HG02981 (cell line): ENCODE data around the gene CHTF18.
"Not testable (repeated sequence)": the region's sequence is repeated elsewhere in the genome, so short reads cannot be mapped to it uniquely, and the experiment has no call there.

ENCODE experiments used
- ATAC-seq: cut with Tn5 transposase; IDR thresholded peaks from one replicate; pipeline ENCODE4 v1.9.1; 2021; ENCODE audit warnings: mild to moderate bottlenecking, moderate library complexity; ENCODE audit not compliant: unreplicated experiment

CHTF18 gene

DNA sequence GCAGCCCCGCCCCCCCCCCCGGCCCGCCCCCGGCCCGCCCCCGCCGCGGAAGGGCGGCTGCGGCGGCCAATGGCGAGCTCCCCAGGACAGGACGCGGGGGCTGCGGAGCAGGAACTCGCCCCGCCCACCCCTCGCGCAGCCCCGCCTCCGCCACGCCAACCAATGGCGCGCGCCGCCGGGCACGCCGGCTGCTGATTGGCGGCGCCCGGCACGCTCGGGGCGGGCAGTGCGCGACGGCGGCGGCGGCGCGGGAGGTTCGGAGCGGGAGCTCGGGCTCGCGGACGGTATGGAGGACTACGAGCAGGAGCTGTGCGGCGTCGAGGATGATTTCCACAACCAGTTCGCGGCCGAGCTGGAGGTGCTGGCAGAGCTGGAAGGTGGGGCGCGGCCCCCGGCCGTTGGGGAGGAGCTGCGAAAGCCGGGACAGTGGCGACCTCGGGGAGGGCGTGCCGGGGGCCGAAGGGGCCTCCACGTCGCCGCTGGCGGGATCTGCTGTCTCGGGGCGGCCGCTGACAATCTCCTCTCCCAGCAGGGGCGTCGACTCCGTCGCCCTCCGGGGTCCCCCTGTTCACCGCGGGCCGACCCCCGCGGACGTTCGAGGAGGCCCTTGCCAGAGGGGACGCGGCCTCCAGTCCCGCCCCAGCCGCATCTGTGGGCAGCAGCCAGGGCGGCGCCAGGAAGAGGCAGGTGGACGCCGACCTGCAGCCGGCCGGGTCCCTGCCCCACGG lies at the start of gene CHTF18:
Gene CHTF18 (plus strand): TSS at position 222 of the 728 bp plus-strand sequence. CDS start 65 bp downstream, at position 287.
- peak; percentile 68 for ATAC-seq

DNA sequence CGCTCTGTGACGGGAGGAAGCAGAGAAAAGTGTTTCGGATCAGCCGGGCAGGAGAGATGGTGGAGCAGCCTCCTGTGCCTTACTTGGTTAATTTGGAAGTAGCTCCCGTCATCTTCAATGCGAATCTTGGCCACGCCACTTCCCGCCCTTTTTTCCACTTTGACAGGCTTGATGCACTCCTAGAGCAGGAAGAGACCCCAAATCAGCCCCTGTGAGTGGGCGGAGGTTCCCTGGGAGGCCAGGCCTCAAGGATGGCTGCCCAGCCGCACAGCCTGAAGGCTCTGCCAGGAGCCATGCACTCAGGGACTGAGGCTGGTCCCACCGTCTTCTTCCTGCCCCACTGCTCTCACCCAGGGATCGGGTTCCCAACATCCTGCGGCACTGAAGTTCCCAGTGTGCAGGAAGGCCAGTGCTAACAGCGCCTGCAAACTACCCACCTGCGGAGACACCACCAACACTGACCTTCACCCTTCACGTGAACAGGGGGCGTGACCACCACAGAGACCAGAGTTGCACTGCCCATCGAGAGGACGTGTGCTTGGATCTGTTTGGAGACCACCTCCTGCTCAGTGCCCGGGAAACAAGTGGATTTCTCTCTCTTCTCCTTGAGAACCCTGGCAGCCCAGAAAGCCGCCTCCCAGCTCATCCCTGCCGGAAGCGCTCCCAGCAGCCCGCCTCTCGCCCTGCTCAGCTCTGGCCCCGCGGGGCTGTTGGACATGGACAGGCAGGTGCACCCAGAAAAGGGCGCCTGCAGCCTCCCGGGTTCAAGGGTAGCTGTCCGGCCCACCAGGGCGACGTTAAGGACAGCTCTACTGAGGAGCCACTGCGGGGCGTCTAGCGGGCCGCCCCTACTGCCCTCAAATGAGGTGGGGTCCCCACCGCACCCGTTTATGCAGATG lies 48.6 kb upstream of the CHTF18 start:
- no peak for ATAC-seq

DNA sequence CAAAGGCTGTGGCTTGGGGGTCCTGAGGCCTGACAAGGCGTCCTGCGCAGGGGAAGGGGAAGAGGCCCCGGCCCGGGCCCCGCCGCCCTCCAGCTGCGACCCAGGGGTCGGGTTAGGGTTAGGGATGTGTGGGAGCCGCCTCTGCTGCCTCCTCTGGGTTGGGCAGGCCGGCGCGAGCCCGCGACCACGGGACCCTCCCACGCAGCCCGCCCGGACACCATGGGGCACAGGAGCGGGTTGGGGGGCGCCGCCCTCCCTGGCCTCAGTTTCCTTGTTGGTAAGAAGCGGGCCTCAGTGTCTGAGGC lies 48.0 kb upstream of the CHTF18 start:
- no peak for ATAC-seq

DNA sequence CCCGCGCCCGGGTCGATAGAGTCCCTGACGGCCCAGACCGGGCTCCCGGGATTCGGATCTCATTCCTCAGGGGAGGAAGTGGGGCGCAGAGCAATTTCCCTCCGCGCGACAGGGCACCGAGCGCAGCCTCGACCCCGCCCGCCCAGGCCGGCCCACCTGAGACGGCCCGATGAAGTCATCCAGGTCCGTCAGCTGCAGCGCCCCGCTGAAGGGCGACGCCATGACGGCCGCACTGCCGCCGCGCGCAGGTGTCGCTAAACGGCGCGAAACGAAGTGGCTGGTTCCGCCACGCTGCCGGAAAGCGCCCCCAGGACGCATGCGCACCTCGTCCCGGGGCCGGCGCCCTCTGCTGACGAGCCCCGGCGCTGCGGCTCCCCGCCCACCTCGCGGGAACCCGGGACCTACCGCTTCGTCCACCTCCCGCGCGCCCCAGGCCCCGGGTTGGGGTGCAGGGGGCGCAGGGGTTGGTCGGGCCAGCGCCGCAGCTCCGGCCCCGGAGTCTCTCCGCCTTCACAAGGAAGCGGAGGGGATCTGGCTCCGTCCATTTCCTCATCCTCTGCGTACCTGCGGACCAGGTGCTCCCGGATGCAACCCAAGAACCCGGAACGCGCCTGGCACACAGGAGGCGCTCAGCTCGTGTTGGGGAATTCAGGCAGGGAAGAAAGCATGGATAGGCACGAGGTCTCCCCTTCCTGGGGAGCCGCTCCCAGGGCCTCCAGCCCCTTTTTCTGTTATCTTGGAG lies 47.5 kb upstream of the CHTF18 start, which contains the start of gene CIAO3:
Gene CIAO3 (minus strand): TSS at position 234 of the 742 bp plus-strand sequence. CDS start 12 bp downstream, at position 222.
- peak; percentile 79 for ATAC-seq

DNA sequence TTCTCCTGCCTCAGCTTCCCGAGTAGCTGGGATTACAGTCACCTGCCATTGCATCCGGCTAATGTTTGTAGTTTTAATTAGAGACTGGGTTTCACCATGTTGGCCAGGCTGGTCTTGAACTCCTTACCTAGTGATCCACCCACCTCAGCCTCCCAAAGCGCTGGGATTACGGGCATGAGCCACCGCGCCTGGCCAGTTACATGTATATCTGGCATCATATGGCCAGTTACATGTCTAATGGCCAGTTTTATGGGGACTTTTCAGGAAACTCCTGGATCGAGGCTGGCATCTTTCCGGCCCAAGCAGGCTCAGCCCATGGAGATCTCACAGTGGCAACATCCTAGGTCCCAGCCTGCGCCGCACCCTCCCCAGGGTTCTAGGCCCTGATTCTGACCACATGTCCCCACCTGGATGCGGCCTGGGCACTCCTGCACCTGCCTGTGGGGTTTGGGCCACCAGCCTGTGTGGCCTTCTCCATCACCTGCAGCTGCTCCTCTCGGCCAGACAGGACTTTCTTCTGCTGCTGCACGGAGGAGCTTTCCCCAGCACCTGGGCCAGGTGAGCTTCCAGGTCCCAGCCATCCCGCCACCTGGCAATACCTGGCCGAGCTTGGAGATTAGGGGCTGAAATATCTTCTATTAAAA lies 46.3 kb upstream of the CHTF18 start:
- no peak for ATAC-seq

DNA sequence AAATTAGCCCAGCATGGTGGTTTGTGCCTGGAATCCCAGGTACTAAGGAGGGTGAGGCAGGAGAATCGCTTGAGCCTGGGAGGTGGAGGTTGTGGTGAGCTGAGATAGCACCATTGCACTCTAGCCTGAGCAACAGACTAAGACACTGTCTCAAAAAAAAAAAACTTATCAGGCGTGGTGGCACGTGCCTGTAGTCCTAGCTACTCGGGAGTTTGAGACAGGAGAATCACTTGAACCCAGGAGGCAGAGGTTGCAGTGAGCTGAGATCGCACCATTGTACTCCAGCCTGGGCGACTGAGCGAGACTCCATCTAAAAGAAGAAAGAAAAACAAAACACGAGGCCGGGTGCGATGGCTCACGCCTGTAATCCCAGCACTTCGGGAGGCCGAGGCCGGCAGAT lies 45.5 kb upstream of the CHTF18 start:
- ATAC-seq: not testable (repeated sequence)

DNA sequence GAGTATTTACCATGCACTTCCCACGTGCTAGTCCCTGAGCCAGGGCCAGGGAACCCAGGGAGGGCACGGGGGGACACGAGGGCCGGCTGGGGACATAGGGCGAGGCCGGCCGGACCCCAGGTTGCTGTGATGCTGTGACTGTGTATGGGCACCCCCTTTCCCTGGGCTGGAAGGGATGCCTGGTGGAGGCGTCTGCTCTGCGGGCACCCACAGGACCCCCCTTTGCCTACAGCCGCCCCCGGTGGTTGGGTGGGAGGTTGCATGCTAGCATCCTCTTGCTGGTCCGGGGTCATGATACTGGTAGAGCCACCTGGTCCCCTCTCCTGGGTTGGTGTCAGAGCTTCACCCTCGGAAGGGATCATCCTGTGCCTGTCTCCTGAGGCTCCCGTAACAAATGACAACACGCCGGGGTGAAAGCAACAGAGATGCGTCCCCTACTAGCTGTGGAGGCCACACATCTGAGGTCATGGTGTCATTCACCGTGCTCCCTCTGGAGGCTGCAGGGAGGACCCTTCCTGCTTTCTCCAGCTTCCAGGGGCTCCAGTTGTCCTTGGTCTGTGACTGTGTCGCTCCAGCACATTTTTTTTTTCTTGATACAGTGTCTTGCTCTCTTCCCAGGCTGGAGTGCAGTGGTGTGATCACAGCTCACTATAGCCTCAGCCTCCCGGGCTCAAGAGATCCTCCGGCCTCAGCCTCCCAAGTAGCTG lies 44.5 kb upstream of the CHTF18 start:
- ATAC-seq: no peak

DNA sequence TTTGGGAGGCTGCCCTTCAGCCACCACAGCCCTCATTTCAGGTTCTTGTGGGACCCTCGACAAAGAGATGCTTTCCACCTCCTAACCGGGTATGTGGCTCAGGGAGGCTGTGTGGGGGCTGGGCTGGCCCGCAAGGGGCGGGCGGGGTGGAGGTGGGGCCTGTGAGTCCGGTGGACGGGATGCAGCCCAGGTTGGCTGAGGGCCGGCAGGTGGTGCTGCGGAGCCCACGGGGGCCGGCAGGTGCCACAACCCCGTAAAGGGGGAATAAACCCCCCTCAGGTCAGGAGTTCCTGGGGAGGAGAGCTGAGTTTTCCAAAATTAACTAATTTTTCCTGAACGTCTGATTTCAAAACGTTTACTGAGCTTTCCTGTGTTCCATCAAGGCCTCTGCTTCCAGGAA lies 42.7 kb upstream of the CHTF18 start:
- ATAC-seq: no peak

DNA sequence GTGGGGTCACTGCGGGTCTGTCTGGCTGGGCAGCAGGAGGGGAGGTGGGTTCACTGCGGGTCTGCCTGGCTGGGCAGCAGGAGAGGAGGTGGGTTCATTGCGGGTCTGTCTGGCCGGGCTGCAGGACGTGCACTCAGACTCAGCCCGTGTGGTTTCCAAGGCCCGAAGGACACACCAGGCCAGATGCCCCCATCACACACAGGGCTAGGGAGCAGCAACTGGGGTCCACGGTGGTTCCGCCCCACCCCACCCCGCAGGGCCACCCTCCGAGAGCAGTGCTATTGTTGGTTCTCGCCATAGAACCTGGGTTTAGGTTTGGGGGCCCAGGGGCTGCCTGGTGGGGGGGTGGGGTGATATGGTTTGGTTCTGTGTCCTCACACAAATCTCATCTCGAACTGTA lies 41.8 kb upstream of the CHTF18 start:
- no peak for ATAC-seq

DNA sequence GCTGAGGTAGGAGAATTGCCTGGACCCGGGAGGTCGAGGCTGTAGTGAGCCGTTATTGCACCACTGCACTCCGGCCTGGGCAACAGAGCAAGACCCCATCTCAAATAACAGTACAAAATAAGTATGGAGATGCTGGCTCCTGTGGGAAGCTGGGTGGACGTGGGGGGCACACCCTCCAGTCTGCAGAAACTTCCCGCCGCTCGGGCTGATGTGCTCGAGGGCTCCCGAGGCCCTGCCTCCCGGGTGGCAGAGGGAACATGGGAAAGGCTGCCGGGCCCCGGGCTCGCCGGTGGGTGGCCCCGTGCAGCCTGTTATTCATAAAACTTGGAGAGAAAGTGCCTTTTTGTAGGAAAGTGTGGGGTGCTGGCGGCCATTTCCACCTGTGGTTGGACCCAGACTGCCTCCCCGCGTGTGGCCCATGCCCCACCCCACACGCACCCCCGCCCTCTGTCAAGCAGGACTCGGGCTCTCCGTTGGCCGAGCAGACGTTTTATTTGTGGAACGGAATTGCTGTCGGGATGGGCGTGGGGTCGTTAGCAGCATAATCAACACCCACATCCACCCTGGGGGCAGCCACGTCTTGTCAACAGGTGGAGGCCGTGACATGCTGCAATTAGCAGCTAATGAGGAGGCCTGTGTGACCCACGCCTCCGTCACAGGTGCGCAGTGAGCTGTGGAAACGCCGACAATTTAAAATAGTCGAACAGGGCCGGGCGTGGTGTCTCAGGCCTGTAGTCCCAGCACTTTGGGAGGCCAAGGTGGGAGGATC lies 40.3 kb upstream of the CHTF18 start:
- ATAC-seq: no peak

DNA sequence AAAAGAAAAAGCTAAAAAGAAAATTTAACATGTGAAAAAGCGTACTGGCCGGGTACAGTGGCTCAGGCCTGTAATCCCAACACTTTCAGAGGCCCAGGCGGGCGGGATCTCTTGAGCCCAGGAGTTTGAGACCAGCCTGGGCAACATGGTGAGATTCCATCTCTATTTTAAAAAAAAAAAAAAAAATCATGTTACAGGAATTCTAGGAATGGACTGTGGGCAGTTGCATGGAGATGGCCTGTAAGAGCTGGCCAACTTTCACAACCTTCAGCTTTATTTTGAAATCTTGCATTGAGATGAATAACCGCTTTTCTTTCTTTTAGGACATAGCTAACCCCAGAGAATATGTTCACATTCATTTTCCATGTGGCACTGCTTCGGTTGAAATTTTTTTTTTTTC lies 39.4 kb upstream of the CHTF18 start:
- ATAC-seq: no peak

DNA sequence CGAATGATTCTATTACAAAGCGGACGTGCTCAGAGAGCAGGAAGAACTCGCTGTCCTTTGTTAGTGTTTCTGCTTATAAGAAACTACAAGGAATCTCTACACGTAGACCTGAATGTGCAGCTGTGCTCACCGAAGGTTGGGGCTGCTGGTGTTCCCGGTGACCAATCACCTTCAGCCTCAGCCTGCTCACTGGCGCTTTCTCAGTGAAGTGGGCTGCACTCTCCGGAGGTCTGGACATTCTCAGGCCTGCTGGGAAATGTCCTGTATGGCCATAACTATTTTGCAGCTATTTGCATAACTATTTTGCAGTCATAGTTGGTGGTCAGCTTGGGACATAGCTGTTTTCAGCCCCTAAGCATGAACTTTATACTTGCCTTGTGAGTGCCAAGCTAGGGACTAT lies 37.9 kb upstream of the CHTF18 start:
- no peak for ATAC-seq

DNA sequence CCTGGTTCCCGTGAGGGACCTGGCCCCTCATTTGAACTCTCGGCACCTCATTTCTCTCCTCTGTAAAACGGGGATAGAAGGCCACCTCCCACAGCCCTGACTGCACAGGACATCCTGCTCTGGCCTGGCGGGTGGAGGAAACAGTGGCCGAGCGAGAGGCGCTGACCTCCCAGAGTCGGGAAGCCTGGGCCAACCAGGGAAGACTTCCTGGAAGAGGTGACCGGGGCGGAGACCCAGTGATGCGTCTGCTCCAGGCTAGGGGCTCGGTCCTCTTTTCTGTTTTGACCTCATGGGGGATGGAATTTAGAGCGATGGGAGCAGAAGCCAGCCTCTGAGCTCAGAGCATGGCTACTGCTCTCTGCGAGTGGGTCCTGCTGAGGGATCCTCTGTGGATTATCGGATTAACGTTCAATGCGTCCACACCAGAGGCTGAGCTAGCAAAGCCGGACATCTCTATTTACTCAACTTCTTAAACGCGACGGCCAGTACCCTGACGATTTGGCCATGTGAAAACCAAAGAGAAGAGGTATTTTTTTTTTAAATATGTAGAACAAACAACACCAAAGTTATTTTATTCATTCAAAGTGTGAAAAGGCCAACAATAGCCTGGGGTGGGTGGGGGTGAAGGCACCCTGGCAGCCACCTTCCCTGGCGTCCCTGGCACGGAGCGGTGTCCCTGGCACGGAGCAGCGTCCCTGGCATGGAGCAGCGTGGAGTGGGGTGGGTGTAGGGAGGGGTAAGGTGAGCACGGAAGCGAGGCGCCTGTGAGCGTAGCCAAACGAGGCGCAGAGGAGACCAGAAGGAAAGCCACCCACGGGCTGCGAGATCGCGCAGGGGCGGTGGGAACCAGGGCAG lies 37.0 kb upstream of the CHTF18 start:
- no peak for ATAC-seq

DNA sequence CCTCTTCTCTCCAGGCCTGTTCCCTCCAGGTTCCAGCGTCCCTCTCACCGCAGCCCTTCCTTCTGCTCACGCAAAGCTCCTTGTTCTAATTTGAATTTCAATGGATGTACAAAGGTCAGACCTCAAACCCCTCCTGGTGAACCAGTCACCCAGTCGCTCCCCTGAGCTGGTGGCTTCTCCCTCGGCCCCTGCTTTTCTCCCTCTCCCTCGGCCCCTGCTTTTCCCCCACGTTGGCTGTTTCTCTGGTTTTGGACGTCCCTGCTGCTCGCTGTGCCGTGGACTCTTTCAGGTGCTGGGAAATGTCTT lies 36.5 kb upstream of the CHTF18 start:
- ATAC-seq: no peak

DNA sequence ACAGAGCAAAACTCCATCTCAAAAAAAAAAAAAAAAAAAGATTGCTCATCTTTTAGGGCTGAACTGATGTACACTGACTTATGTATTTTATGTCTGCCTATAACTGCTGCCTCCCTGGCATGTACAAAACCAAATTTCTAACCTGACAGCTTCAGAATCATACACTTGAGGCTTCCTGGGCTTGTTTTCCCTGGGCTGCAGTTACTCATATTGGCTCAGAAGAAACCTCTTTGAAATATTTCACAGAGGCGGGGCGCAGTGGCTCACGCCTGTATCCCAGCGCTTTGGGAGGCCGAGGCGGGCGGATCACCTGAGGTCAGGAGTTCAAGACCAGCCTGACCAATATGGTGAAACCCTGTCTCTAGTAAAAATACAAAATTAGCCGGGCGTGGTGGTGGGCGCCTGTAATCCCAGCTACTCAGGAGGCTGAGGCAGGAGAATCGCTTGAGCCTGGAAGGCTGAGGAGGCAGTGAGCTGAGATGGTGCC lies 34.3 kb upstream of the CHTF18 start:
- not testable (repeated sequence) for ATAC-seq

DNA sequence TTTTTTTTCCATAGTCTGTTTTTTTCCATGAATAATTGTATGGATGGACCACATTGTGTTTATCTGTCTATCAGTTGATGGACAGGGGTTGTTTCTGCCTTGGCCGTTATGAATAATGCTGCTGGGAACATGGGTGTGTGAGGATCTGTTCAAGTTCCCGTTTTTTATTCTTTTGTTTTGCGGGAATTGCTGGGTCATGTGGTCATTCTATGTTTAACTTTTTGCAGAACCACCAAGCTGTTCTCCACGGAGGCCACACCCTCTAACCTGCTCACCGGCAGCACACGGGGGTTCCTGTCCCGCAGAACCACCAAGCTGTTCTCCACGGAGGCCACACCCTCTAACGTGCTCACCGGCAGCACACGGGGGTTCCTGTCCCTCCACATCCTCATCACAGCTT lies 33.8 kb upstream of the CHTF18 start:
- ATAC-seq: no peak

DNA sequence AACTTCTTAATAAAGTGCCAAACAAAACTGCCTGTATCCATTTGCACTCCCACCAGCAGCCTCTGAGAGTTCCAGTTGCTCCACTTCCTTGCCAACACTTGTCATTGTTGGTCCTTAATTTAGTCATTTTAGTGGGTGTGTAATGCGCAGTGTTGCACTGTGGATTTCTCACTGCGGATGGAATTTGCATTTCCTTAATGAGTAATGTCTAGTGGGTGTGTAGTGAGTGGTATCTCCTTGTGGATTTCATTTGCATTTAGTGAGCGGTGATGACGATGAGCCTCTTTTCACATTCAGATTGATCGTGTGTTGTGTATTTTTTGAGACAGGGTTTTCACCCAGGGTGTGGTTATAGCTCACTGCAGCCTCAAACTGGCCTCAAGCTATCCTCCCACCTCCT lies 32.0 kb upstream of the CHTF18 start:
- no peak for ATAC-seq

DNA sequence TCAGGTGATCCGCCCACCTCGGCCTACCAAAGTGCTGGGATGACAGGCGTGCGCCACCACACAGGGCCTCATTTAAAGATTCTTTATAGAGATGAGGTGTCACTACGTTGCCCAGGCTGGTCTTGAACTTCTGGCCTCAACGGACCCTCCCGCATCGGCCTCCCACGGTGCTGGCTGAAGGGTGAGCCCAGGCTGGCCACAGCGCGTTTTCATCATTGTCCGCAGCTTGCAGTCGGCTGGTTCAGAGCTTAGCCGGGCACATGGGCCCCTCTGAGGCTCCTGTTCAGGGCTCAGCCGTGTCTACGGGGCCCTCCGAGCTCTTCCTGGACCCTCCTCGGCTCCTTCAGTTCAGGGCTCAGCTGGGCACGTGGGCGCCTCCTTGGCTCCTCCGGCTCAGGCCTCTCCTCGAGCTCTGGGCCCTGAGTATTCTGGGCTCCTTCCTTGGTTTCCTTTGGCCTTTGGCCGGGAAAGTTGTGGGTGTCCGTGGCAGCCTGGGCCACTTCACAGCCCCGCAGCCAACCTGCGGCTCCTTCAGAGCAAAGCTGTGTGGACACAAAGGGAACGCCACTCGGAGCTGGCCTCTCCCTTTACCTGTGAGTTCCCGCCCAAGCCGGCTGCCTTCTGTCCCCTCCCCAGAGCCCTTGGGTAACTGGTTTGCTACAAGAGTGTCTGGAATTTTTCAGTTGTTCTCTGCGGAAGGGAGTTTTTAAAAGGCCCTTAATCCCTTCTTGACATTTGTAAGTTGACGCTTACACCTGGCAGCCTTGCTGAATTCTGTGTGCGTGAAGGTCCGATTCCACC lies 29.1 kb upstream of the CHTF18 start:
- no peak for ATAC-seq
